Measurements from ENCODE around the gene KEAP1.

Gene KEAP1

DNA sequence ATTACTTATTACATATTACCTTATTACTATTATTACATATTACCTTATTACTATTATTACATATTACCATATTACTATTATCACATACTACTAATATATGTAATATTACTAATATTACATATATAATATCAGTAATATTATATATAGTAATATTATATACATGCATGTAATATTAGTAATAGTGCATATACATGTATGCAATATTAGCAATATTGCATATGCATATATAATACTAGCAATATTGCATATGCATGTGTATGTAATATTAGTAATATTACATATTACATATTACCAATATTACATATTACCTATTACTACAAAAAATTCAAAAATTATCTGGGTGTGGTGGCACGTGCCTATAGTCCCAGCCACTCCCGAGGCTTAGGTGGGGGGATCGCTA, 60.5 kb downstream of the KEAP1 start:
- DNase-seq = no peak

DNA sequence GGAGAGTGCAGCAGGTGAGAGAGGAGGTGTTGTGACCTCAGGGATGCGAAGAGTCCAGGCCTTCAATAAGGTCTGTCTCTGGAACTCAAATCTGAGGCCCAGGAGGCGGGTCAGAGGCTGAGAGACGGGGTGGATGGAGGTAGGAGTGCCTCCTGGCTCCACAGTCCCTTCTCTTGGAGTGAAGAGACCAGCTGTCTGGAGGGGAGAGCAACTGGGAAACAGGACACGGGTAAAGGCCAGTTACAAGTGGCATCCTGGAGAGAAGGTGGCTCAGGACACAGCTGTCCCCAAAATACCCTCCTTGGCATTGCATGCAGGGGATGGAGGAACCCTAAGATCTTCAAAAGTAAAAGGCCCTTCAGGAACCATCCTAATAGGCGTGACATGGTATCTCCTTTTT, 63.6 kb downstream of the KEAP1 start:
- no peak for DNase-seq
